Neutrophil (primary cell): ENCODE data around the gene ARL4A.

Experiments used
- H3K27ac ChIP-seq: fragments of 200-600 bp; sonication (generic); 2 replicates; pipeline ENCODE4 v1.5.1; 2016; ENCODE audit warnings: mild to moderate bottlenecking, moderate library complexity
- H3K27me3 ChIP-seq: fragments of 200-600 bp; sonication (generic); 2 replicates; pipeline ENCODE4 v1.6.0; 2016; ENCODE audit warnings: mild to moderate bottlenecking
- H3K36me3 ChIP-seq: fragments of 200-600 bp; sonication (generic); 2 replicates; pipeline ENCODE4 v1.5.1; 2017
- H3K4me1 ChIP-seq, 2 experiments: fragments of 200-600 bp in 1 of 2; sonication (generic) in 1 of 2; 1 replicate in 1 of 2; 2 replicates in 1 of 2; pipeline versions ENCODE4 v1.5.1 to v1.6.1; 2013 to 2016; ENCODE audit warnings: low read depth in 1 of 2, low read length in 1 of 2, mild to moderate bottlenecking in 1 of 2, moderate library complexity in 1 of 2; ENCODE audit not compliant: control insufficient read depth in 1 of 2, insufficient read depth in 1 of 2
- H3K4me3 ChIP-seq, 2 experiments: fragments of 200-600 bp in 1 of 2; sonication (generic) in 1 of 2; 1 replicate in 1 of 2; 2 replicates in 1 of 2; pipeline ENCODE4 v1.5.1; 2013 to 2016; ENCODE audit warnings: low read depth in 1 of 2, low read length in 1 of 2, mild to moderate bottlenecking in 1 of 2, moderate library complexity in 1 of 2
- H3K9me3 ChIP-seq: fragments of 200-600 bp; sonication (generic); 2 replicates; pipeline ENCODE4 v1.5.1; 2016
- CTCF ChIP-seq: fragments of 200-600 bp; sonication (generic); IDR thresholded peaks from 2 replicates; pipeline ENCODE4 v1.5.1; 2016; ENCODE audit warnings: antibody characterized with exemption

The ARL4A gene

GRCh38 chr7:12647364-12648219 is 39.8 kb upstream of the ARL4A start:
- Histone ChIP-seq H3K4me1 (no peaks in the 10 kb centered on the region), H3K4me3 (no peak overlapping the region), H3K27me3 (no peaks in the 10 kb centered on the region), H3K36me3 (no peaks in the 10 kb centered on the region), H3K9me3 (no peaks in the 10 kb centered on the region), H3K27ac (no peak overlapping the region)
- TF ChIP-seq CTCF: no peak

- Histone ChIP-seq H3K36me3 (no peaks in the 10 kb centered on the region), H3K4me3 (no peak overlapping the region), H3K9me3 (no peaks in the 10 kb centered on the region), H3K27ac (no peak overlapping the region), H3K4me1 (no peaks in the 10 kb centered on the region), H3K27me3 (no peaks in the 10 kb centered on the region)
- no peak for TF ChIP-seq CTCF
Measured at GRCh38 chr7:12648704-12649261, 38.6 kb upstream of the ARL4A start.

- Histone ChIP-seq H3K4me1 (no peaks in the 10 kb centered on the region), H3K27me3 (no peaks in the 10 kb centered on the region), H3K36me3 (no peaks in the 10 kb centered on the region), H3K9me3 (no peaks in the 10 kb centered on the region), H3K4me3 (no peak overlapping the region), H3K27ac (no peak overlapping the region)
- TF ChIP-seq CTCF: no peak
Measured at GRCh38 chr7:12649348-12649747, 38.1 kb upstream of the ARL4A start.

- no peak for TF ChIP-seq CTCF
- Histone ChIP-seq H3K27ac (no peak overlapping the region), H3K27me3 (no peaks in the 10 kb centered on the region), H3K4me1 (no peaks in the 10 kb centered on the region), H3K9me3 (no peaks in the 10 kb centered on the region), H3K4me3 (no peak overlapping the region), H3K36me3 (no peaks in the 10 kb centered on the region)
Measured at GRCh38 chr7:12650080-12650479, 37.4 kb upstream of the ARL4A start.

- H3K4me1 ChIP-seq: no peaks in the 10 kb centered on the region
- no peaks in the 10 kb centered on the region for H3K9me3 ChIP-seq
- no peak for TF ChIP-seq CTCF
- no peak overlapping the region for H3K27ac ChIP-seq
- H3K27me3 ChIP-seq: no peaks in the 10 kb centered on the region
- H3K4me3 ChIP-seq: no peak overlapping the region
- H3K36me3 ChIP-seq: no peaks in the 10 kb centered on the region
Measured at GRCh38 chr7:12653110-12653509, 34.3 kb upstream of the ARL4A start.
